MM.1S (cell line): Measurements from ENCODE around the gene FOXO3.

Experiments
- DNase-seq: peaks from one replicate; pipeline ENCODE4 v3.0.0-alpha.2; 2015
- H2AFZ ChIP-seq: fragments of 300-600 bp; sonication (generic); 2 replicates; pipeline ENCODE4 v1.6.0; 2016; ENCODE audit warnings: antibody characterized with exemption, low read length
- H3F3A ChIP-seq: fragments of 300-600 bp; sonication (generic); 2 replicates; pipeline ENCODE4 v1.6.1; 2016; ENCODE audit warnings: mild to moderate bottlenecking, antibody characterized with exemption, low read length, moderate library complexity, mixed read lengths; ENCODE audit not compliant: insufficient read depth
- H3K27ac ChIP-seq: fragments of 300-600 bp; sonication (generic); 2 replicates; pipeline ENCODE4 v1.5.1; 2016; ENCODE audit warnings: mild to moderate bottlenecking, low read length
- H3K27me3 ChIP-seq: fragments of 300-600 bp; sonication (generic); replicated peaks from 2 replicates; pipeline ENCODE4 v1.6.0; 2016; ENCODE audit warnings: low read length; ENCODE audit not compliant: insufficient read depth
- H3K36me3 ChIP-seq: fragments of 300-600 bp; sonication (generic); replicated peaks from 2 replicates; pipeline ENCODE4 v1.6.1; 2016; ENCODE audit warnings: mild to moderate bottlenecking, low read length, mixed read lengths; ENCODE audit not compliant: insufficient read depth
- H3K4me1 ChIP-seq: fragments of 300-600 bp; sonication (generic); 2 replicates; pipeline ENCODE4 v1.6.1; 2016; ENCODE audit warnings: low read length, mixed read lengths
- H3K4me2 ChIP-seq: fragments of 300-600 bp; sonication (generic); 2 replicates; pipeline ENCODE4 v1.6.0; 2016; ENCODE audit warnings: low read depth, low read length
- H3K4me3 ChIP-seq: fragments of 300-600 bp; sonication (generic); 2 replicates; pipeline ENCODE4 v1.5.1; 2016; ENCODE audit warnings: low read length, mixed read lengths
- H3K79me2 ChIP-seq: fragments of 300-600 bp; sonication (generic); 2 replicates; pipeline ENCODE4 v1.6.1; 2016; ENCODE audit warnings: mixed run types, low read length, mixed read lengths
- H3K9ac ChIP-seq: fragments of 300-600 bp; sonication (generic); 2 replicates; pipeline ENCODE4 v1.6.1; 2016; ENCODE audit warnings: low read length, mixed read lengths
- H3K9me2 ChIP-seq: fragments of 300-600 bp; sonication (generic); replicated peaks from 2 replicates; pipeline ENCODE4 v1.6.1; 2016; ENCODE audit warnings: mild to moderate bottlenecking, low read length, mixed read lengths; ENCODE audit not compliant: insufficient read depth
- H3K9me3 ChIP-seq: fragments of 300-600 bp; sonication (generic); replicated peaks from 2 replicates; pipeline ENCODE4 v1.6.1; 2016; ENCODE audit warnings: mild to moderate bottlenecking, low read length, mixed read lengths; ENCODE audit not compliant: insufficient read depth
- H4K20me1 ChIP-seq: fragments of 300-600 bp; sonication (generic); 2 replicates; pipeline ENCODE4 v1.6.1; 2016; ENCODE audit warnings: mild to moderate bottlenecking, low read length, moderate library complexity, mixed read lengths; ENCODE audit not compliant: insufficient read depth
- CTCF ChIP-seq: fragments of 300-600 bp; sonication (generic); IDR thresholded peaks from 2 replicates; pipeline ENCODE4 v1.5.1; 2016; ENCODE audit warnings: antibody characterized with exemption, low read length, mixed read lengths
- EZH2 ChIP-seq: fragments of 300-600 bp; sonication (generic); optimal IDR thresholded peaks from 2 replicates; pipeline ENCODE3; 2017; ENCODE audit warnings: low read depth, mild to moderate bottlenecking, antibody characterized with exemption, low read length, mixed read lengths
- EZH2phosphoT487 ChIP-seq: fragments of 300-600 bp; sonication (generic); IDR thresholded peaks from 2 replicates; pipeline ENCODE4 v1.6.1; 2018; ENCODE audit warnings: antibody characterized with exemption, low read length

Gene FOXO3

GRCh38 chr6:108702106-108702851, 141.6 kb downstream of the FOXO3 start:
- no peak overlapping the region for H2AFZ ChIP-seq
- no peaks in the 10 kb centered on the region for H3K27me3 ChIP-seq
- no peak overlapping the region for H3K4me3 ChIP-seq
- peak overlapping the region; percentile 25; the same call in 1 of the 2 replicates for H3K27ac ChIP-seq
- no peak for DNase-seq
- peak overlapping the region; percentile 42; the same call in 1 of the 2 replicates for H3K4me2 ChIP-seq
- no peaks in the 10 kb centered on the region for H4K20me1 ChIP-seq
- H3K9ac ChIP-seq: no peak overlapping the region
- peaks cover 14% of the 10 kb centered on the region; the same call in 1 of the 2 replicates for H3F3A ChIP-seq
- TF ChIP-seq EZH2 (no peak), CTCF (no peak)
- H3K9me3 ChIP-seq: no peaks in the 10 kb centered on the region
- H3K4me1 ChIP-seq: peaks cover 17% of the 10 kb centered on the region
- peaks cover 7% of the 10 kb centered on the region; the same call in 1 of the 2 replicates for H3K79me2 ChIP-seq
- no peaks in the 10 kb centered on the region for H3K9me2 ChIP-seq
- H3K36me3 ChIP-seq: no peaks in the 10 kb centered on the region

DNA sequence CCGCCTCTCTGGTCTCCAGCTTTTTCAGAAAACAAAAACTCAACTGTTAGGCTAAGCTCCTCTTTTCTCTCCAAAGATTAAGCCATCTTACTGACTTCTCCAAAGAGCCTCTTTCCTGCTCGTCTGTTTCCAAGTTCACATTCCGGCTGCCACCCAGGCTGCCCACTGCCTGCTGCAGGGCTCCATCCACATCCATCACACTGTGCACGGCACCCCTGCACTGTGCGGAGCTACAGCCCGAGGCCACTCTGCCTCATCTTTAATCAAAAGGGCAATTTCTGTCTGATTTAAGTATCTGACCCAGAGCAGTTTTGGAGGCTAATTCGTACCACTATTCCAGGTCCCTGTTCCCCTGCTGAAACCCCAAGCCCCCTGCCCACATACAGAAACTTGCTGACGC, 145.9 kb downstream of the FOXO3 start:
- Histone ChIP-seq H3K4me1 (peaks cover 8% of the 10 kb centered on the region), H3K9me3 (no peaks in the 10 kb centered on the region), H3K79me2 (peaks cover 2% of the 10 kb centered on the region; the same call in 1 of the 2 replicates), H3F3A (peaks cover 9% of the 10 kb centered on the region; the same call in 1 of the 2 replicates), H3K9ac (no peak overlapping the region), H3K4me2 (no peak overlapping the region), H4K20me1 (no peaks in the 10 kb centered on the region), H3K4me3 (no peak overlapping the region), H2AFZ (no peak overlapping the region), H3K27ac (no peak overlapping the region), H3K27me3 (no peaks in the 10 kb centered on the region), H3K36me3 (no peaks in the 10 kb centered on the region), H3K9me2 (no peaks in the 10 kb centered on the region)
- no peak for DNase-seq
- TF ChIP-seq CTCF (no peak), EZH2phosphoT487 (no peak), EZH2 (no peak)

GRCh38 chr6:108707328-108707976, 146.7 kb downstream of the FOXO3 start:
- H3K9ac ChIP-seq: no peak overlapping the region
- no peaks in the 10 kb centered on the region for H3K9me2 ChIP-seq
- peaks cover under 1% of the 10 kb centered on the region; the same call in 1 of the 2 replicates for H3K4me1 ChIP-seq
- H4K20me1 ChIP-seq: no peaks in the 10 kb centered on the region
- no peak overlapping the region for H3K4me2 ChIP-seq
- no peaks in the 10 kb centered on the region for H3K36me3 ChIP-seq
- H3K9me3 ChIP-seq: no peaks in the 10 kb centered on the region
- DNase-seq: no peak
- no peaks in the 10 kb centered on the region for H3K27me3 ChIP-seq
- H3K4me3 ChIP-seq: no peak overlapping the region
- peaks cover 2% of the 10 kb centered on the region; the same call in 1 of the 2 replicates for H3K79me2 ChIP-seq
- no peak overlapping the region for H2AFZ ChIP-seq
- H3F3A ChIP-seq: 0 out of 2 replicates have a peak, but pooled peaks cover 3% of the 10 kb centered on the region
- no peak for TF ChIP-seq EZH2phosphoT487
- TF ChIP-seq CTCF: no peak
- no peak for TF ChIP-seq EZH2
- no peak overlapping the region for H3K27ac ChIP-seq
